Thyroid gland (tissue), 4 donors: Measurements from ENCODE around the gene ADAP1.

ENCODE experiments used
- CTCF ChIP-seq, 6 experiments: fragments of 200-600 bp in 3 of 6; fragments of 450-650 bp in 3 of 6; sonication (generic) in 3 of 6; IDR thresholded peaks; one replicate each; pipeline ENCODE4 v1.5.1; 2016 to 2019; ENCODE audit warnings: antibody characterized with exemption in 6 of 6, mild to moderate bottlenecking in 2 of 6, inconsistent platforms in 1 of 6, moderate library complexity in 1 of 6
- POLR2A ChIP-seq, 2 donors: fragments of 450-650 bp; IDR thresholded peaks; one replicate each; pipeline ENCODE4 v1.6.1; 2017; ENCODE audit warnings: antibody characterized with exemption in 2 of 2, mild to moderate bottlenecking in 2 of 2, moderate library complexity in 1 of 2

GRCh38 chr7:956031-956430, 1.6 kb upstream of the ADAP1 start:
- TF ChIP-seq CTCF (IDR thresholded peaks at IDR 0.05) (no peak), POLR2A (IDR thresholded peaks at IDR 0.05) (no peak)
